HG03457 (cell line): Measurements from ENCODE around the gene POLD4.
A peak's percentile ranks its signal among the peaks of the same experiment; 100 is the strongest.

Experiments
- ATAC-seq: cut with Tn5 transposase; IDR thresholded peaks from one replicate; pipeline ENCODE4 v1.9.1; 2021; ENCODE audit warnings: moderate number of reproducible peaks; ENCODE audit not compliant: unreplicated experiment

POLD4 gene

GRCh38 chr11:67317888-67318555, 35.3 kb downstream of the POLD4 start:
- ATAC-seq, result no peak

GRCh38 chr11:67317205-67317887, 36.0 kb downstream of the POLD4 start:
- ATAC-seq, result peak; percentile 67

- no peak for ATAC-seq
Observed at GRCh38 chr11:67316882-67317204, 36.5 kb downstream of the POLD4 start.

GRCh38 chr11:67315325-67315909, 37.9 kb downstream of the POLD4 start:
- no peak for ATAC-seq

GRCh38 chr11:67314218-67314617, 39.1 kb downstream of the POLD4 start:
- no peak for ATAC-seq

- no peak for ATAC-seq
Observed at GRCh38 chr11:67313125-67313890, 40.0 kb downstream of the POLD4 start.

- no peak for ATAC-seq
Observed at GRCh38 chr11:67312187-67313021, 40.9 kb downstream of the POLD4 start.

- no peak for ATAC-seq
Observed at GRCh38 chr11:67311556-67312082, 41.7 kb downstream of the POLD4 start.

GRCh38 chr11:67311051-67311555, 42.2 kb downstream of the POLD4 start:
- no peak for ATAC-seq

GRCh38 chr11:67310246-67311050, 42.9 kb downstream of the POLD4 start:
- no peak for ATAC-seq

- no peak for ATAC-seq
Observed at GRCh38 chr11:67309661-67310061, 43.7 kb downstream of the POLD4 start.

GRCh38 chr11:67309166-67309565, 44.2 kb downstream of the POLD4 start:
- ATAC-seq, result no peak

- no peak for ATAC-seq
Observed at GRCh38 chr11:67308031-67308866, 45.1 kb downstream of the POLD4 start.

GRCh38 chr11:67307545-67308001, 45.8 kb downstream of the POLD4 start:
- ATAC-seq, result no peak

- no peak for ATAC-seq
Observed at GRCh38 chr11:67306769-67307544, 46.4 kb downstream of the POLD4 start.

- no peak for ATAC-seq
Observed at GRCh38 chr11:67304511-67305113, 48.7 kb downstream of the POLD4 start.

- no peak for ATAC-seq
Observed at GRCh38 chr11:67303835-67304411, 49.4 kb downstream of the POLD4 start.
